ENCODE results near the gene SERPINB8.

GRCh38 chr18:63947051-63947790 lies 22.7 kb upstream of the SERPINB8 start:
- no peak for TF ChIP-seq CTCF (IDR thresholded peaks at IDR 0.05; ENCODE audit: low read depth, low read length, poor library complexity, severe bottlenecking)
- TF ChIP-seq EZH2phosphoT487 (IDR thresholded peaks at IDR 0.05; ENCODE audit: borderline replicate concordance, low read length), result no peak

All from DOHH2 (cell line).